GM12878 (cell line): ENCODE data around the gene NT5DC4. TPM values are rescaled to one million over a fixed set of nuclear protein-coding genes. Genes with fewer than 3 reads are reported as not detected.

ENCODE experiments used
- ATAC-seq: fragments of 200-7000 bp; cut with Tn5 transposase; 3 replicates; pipeline ENCODE4 v1.9.1; 2020; ENCODE audit warnings: mild to moderate bottlenecking, moderate library complexity
- BruUV-seq: library from RNA; stranded (reverse); fragments of 400-500 nt; replicated peaks from 2 replicates; lab custom pipeline; 2021; lab: Mats Ljungman, UMichigan
- CTCF ChIA-PET: fragments of 300-600 bp; sonication (Branson Sonifier 250); formaldehyde crosslinking; extraction: SDS; loops from one replicate; lab custom pipeline; 2021; ENCODE audit warnings: inconsistent platforms; lab: Yijun Ruan, JAX
- POLR2A ChIA-PET: fragments of 350-600 bp; formaldehyde crosslinking; extraction: SDS; loops from one replicate; lab custom pipeline; 2021; ENCODE audit warnings: inconsistent platforms; lab: Charles Lee
- RAD21 ChIA-PET: fragments of 300-600 bp; sonication (Branson Sonifier 250); formaldehyde crosslinking; loops from one replicate; lab custom pipeline; 2023; ENCODE audit warnings: antibody characterized with exemption; ENCODE audit not compliant: unreplicated experiment; lab: Charles Lee
- SMC1A ChIA-PET: fragments of 300-600 bp; sonication (Branson Sonifier 250); formaldehyde crosslinking; loops from one replicate; lab custom pipeline; 2023; ENCODE audit not compliant: unreplicated experiment, uncharacterized antibody; lab: Charles Lee
- DNase-seq: peaks from one replicate; pipeline ENCODE4 v3.0.0-alpha.2; 2011; ENCODE audit warnings: low read depth, low spot score
- FAIRE-seq: peaks from 3 replicates; lab custom pipeline; 2011; peaks lifted over from hg19 to GRCh38; lab: Jason Lieb, UNC
- H2AFZ ChIP-seq: 2 replicates; pipeline ENCODE4 v1.6.0; 2011; ENCODE audit warnings: low read depth, low read length, control low read depth; ENCODE audit not compliant: control insufficient read depth
- H3K27ac ChIP-seq: 2 replicates; pipeline ENCODE4 v1.5.1; 2011; ENCODE audit warnings: control low read depth; ENCODE audit not compliant: control insufficient read depth, insufficient read depth
- H3K27me3 ChIP-seq, 2 experiments: replicated peaks in 1 of 2; 2 replicates each; pipeline versions ENCODE4 v1.6.0 to v1.6.1; 2011; ENCODE audit warnings: low read length in 1 of 2; ENCODE audit not compliant: control insufficient read depth in 2 of 2, insufficient read depth in 2 of 2
- H3K36me3 ChIP-seq, 2 experiments: 2 replicates each; pipeline ENCODE4 v1.5.1; 2011; ENCODE audit warnings: low read length in 1 of 2; ENCODE audit not compliant: control insufficient read depth in 2 of 2, insufficient read depth in 2 of 2
- H3K4me1 ChIP-seq: 2 replicates; pipeline ENCODE4 v1.6.1; 2011; ENCODE audit warnings: mild to moderate bottlenecking, low read length, moderate library complexity, mixed read lengths; ENCODE audit not compliant: control insufficient read depth, insufficient read depth
- H3K4me2 ChIP-seq: 2 replicates; pipeline ENCODE4 v1.6.0; 2011; ENCODE audit warnings: control low read depth; ENCODE audit not compliant: control insufficient read depth, insufficient read depth
- H3K4me3 ChIP-seq: fragments of 200-600 bp; sonication (generic); 2 replicates; pipeline ENCODE4 v1.5.1; 2016
- H3K79me2 ChIP-seq: 2 replicates; pipeline ENCODE4 v1.6.0; 2011; ENCODE audit warnings: low read length; ENCODE audit not compliant: control insufficient read depth, insufficient read depth
- H3K9ac ChIP-seq: 2 replicates; pipeline ENCODE4 v1.8.0; 2011; ENCODE audit warnings: low read length, control low read depth, mixed read lengths; ENCODE audit not compliant: control insufficient read depth, insufficient read depth
- H3K9me3 ChIP-seq: replicated peaks from 3 replicates; pipeline ENCODE4 v1.5.1; 2011; ENCODE audit warnings: mild to moderate bottlenecking, low read length; ENCODE audit not compliant: control insufficient read depth, insufficient read depth
- H4K20me1 ChIP-seq: 2 replicates; pipeline ENCODE4 v1.6.0; 2011; ENCODE audit not compliant: control insufficient read depth, insufficient read depth
- ATF7 ChIP-seq: fragments of 450-650 bp; IDR thresholded peaks from 2 replicates; pipeline ENCODE4 v1.6.1; 2016; ENCODE audit warnings: low read depth, mild to moderate bottlenecking
- CBFB ChIP-seq: IDR thresholded peaks from 2 replicates; pipeline ENCODE4 v1.6.1; 2016; ENCODE audit warnings: antibody characterized with exemption, low read depth
- CHD4 ChIP-seq: fragments of 200-600 bp; sonication (generic); IDR thresholded peaks from 2 replicates; pipeline ENCODE4 v1.6.1; 2016; ENCODE audit warnings: mild to moderate bottlenecking
- CREM ChIP-seq: IDR thresholded peaks from 2 replicates; pipeline ENCODE4 v1.6.1; 2014; ENCODE audit warnings: antibody characterized with exemption, low read depth
- DPF2 ChIP-seq: fragments of 450-650 bp; IDR thresholded peaks from 2 replicates; pipeline ENCODE4 v1.6.1; 2017; ENCODE audit warnings: mild to moderate bottlenecking
- FOXM1 ChIP-seq: IDR thresholded peaks from 2 replicates; pipeline ENCODE4 v1.6.1; 2012; ENCODE audit warnings: low read depth, mild to moderate bottlenecking, inconsistent platforms, low read length, moderate library complexity
- GATAD2B ChIP-seq: fragments of 450-650 bp; conservative IDR thresholded peaks from 2 replicates; pipeline ENCODE4 v1.6.1; 2017; ENCODE audit warnings: low read depth, mild to moderate bottlenecking, moderate library complexity
- MTA3 ChIP-seq: IDR thresholded peaks from 2 replicates; pipeline ENCODE4 v1.6.1; 2012; ENCODE audit warnings: low read length, inconsistent platforms, borderline replicate concordance
- MYB ChIP-seq: fragments of 150-350 bp; IDR thresholded peaks from 2 replicates; pipeline ENCODE4 v1.6.1; 2014; ENCODE audit warnings: mild to moderate bottlenecking, low read depth, low read length, borderline replicate concordance
- PML ChIP-seq: IDR thresholded peaks from 2 replicates; pipeline ENCODE4 v1.6.1; 2012; ENCODE audit warnings: low read length, inconsistent platforms
- RB1 ChIP-seq: fragments of 450-650 bp; formaldehyde crosslinking; IDR thresholded peaks from 2 replicates; pipeline ENCODE4 v1.6.1; 2017; ENCODE audit warnings: mild to moderate bottlenecking, borderline replicate concordance
- SMAD1 ChIP-seq: fragments of 450-650 bp; IDR thresholded peaks from 2 replicates; pipeline ENCODE4 v1.6.1; 2018; ENCODE audit warnings: mild to moderate bottlenecking, low read depth; ENCODE audit not compliant: partially characterized antibody
- SMAD5 ChIP-seq: IDR thresholded peaks from 2 replicates; pipeline ENCODE4 v1.6.1; 2016; ENCODE audit warnings: antibody characterized with exemption, low read depth
- SP1 ChIP-seq: IDR thresholded peaks from one replicate; pipeline ENCODE4 v1.6.1; 2011; ENCODE audit warnings: low read depth, low read length
- ZNF274 ChIP-seq: IDR thresholded peaks from one replicate; pipeline ENCODE4 v1.8.0; 2011; ENCODE audit not compliant: insufficient read length, insufficient read depth
- ZNF622 ChIP-seq: fragments of 450-650 bp; IDR thresholded peaks from 2 replicates; pipeline ENCODE4 v1.6.1; 2017; ENCODE audit warnings: mild to moderate bottlenecking, inconsistent platforms
- WGBS: methylation state at CpG from one replicate; pipeline ENCODE4 v1.1.6; 2016; ENCODE audit warnings: low lambda C conversion rate; ENCODE audit not compliant: insufficient replicate concordance, insufficient coverage; ENCODE audit errors: missing lambda C conversion rate; 5-methylcytosine and 5-hydroxymethylcytosine counted together
- in situ Hi-C: fragments of 300-500 bp; cut with MboI; formaldehyde crosslinking; loops from 9 replicates; pipeline ENCODE4 v1.14.3; 2018; ENCODE audit warnings: mixed read lengths
- intact Hi-C: fragments of 100-400 bp; cut with micrococcal nuclease; formaldehyde crosslinking; loops from one replicate; pipeline ENCODE4 v1.14.2; 2022; ENCODE audit not compliant: unreplicated experiment
- polyA plus RNA-seq, 11 experiments: library from polyadenylated mRNA; depleted of rRNA in 4 of 11; unstranded in 6 of 11; stranded (reverse) in 5 of 11; fragments of >200 nt; fragmentation: Nextera tagmentation in 4 of 11; fragmentation: Illumina TruSeq in 1 of 11; extraction: Ambion mirVana in 4 of 11; extraction: Trizol in 1 of 11; gene quantifications; 1 replicate in 1 of 11; 2 replicates in 10 of 11; pipeline versions ENCODE4 v1.2.1 to v1.2.3, GENCODE V29; 2011 to 2016; ENCODE audit warnings: inconsistent platforms in 2 of 11, missing spikeins in 2 of 11, low read depth in 1 of 11
- total RNA-seq, 4 experiments: library from RNA; depleted of rRNA in 3 of 4; stranded (reverse); fragments of >200 nt in 3 of 4; fragmentation: Illumina TruSeq in 1 of 4; extraction: Trizol in 1 of 4; gene quantifications; 2 replicates each; pipeline versions ENCODE4 v1.2.1 to v1.2.3, GENCODE V29; 2013 to 2021
- TF ChIP-seq, protein P1 (sequence below): IDR thresholded peaks from 2 replicates; pipeline ENCODE4 v1.6.1; 2011; ENCODE audit warnings: mild to moderate bottlenecking, low read depth, low read length, moderate library complexity; ENCODE audit not compliant: insufficient replicate concordance
- TF ChIP-seq, protein P2 (sequence below): fragments of 450-650 bp; IDR thresholded peaks from 2 replicates; pipeline ENCODE4 v1.6.1; 2016; ENCODE audit warnings: mild to moderate bottlenecking
- TF ChIP-seq, protein P3 (sequence below): fragments of 450-650 bp; conservative IDR thresholded peaks from 2 replicates; pipeline ENCODE4 v1.6.1; 2017; ENCODE audit warnings: mild to moderate bottlenecking, moderate library complexity

Gene NT5DC4
- total and polyA plus RNA-seq, 10 of the 15 experiments (the other 5 are each of a cell fraction or from before 2014, with no cell fraction given), result 0.04 to 2.6 (median 0.32) TPM; not detected in 2

DNA sequence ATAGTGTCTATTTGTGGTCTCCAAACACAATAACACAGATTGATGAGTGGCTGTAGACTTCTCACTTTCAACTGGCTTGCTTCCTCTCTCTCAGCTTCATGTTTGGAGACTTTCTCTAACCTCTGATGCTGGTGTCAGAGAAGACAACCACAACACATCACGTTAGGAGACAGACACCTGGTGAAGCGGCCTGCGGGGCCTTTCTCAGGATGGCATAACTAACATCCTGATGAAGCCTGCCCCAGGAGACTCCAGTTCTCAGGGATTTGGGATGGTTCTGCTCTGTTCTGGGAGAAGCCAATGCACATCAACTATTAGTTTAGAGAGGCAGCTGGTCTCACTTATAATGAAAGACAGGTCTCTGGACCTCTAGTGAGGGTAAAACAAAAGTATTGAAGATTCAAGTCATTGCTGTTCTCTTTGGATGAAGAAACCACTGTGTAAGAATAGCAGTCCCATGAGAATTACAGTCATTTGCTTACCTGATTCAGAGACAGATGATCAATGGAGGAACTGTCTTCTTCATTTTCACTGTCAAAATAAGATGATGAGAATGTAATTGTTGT is 61.5 kb downstream of the NT5DC4 start (continued):
- TF ChIP-seq GATAD2B (peak; percentile 64; the same call in 1 of the 2 replicates), RB1 (0 out of 2 replicates have a peak, but pooled peaks have one; percentile 12), PML (peak; percentile 31; the same call in 1 of the 2 replicates), ZNF274 (no peak), CREM (peak; percentile 28; the same call in 1 of the 2 replicates), ZNF622 (no peak), MTA3 (0 out of 2 replicates have a peak, but pooled peaks have one; percentile 39)
- TF ChIP-seq, protein P1, sequence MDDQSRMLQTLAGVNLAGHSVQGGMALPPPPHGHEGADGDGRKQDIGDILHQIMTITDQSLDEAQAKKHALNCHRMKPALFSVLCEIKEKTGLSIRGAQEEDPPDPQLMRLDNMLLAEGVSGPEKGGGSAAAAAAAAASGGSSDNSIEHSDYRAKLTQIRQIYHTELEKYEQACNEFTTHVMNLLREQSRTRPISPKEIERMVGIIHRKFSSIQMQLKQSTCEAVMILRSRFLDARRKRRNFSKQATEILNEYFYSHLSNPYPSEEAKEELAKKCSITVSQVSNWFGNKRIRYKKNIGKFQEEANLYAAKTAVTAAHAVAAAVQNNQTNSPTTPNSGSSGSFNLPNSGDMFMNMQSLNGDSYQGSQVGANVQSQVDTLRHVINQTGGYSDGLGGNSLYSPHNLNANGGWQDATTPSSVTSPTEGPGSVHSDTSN, result peak; percentile 39

DNA sequence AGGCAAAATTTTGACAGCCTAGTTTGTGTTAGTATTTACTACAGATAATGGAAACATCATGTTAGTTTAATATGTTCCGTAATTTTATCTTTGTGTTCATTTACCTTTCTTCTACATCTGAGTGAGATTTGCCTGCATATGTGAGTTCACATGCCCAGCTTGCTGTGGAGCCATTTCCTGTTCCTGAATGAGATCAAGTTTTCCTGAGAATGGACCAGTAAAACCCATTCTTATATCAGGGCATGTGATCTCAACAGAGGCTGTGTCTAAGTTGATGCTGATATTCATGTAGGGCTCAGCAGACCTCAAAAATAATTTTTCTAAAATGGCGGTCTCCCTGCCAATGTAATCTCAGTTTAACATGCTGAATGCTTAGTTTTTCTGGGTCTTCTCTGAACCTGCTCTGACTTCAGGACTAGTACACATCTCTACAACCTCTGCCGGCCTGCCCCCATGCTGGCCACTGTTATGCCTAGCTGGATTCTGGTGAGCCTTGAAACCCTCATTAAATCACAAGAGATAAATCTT is 62.4 kb downstream of the NT5DC4 start:
- in situ Hi-C loops (no loop called here), intact Hi-C loops (loop anchor here (2.0 kb wide), 2 partner anchors 22 to 32 kb away; no protein-coding TSS in a partner anchor)
- Histone ChIP-seq H3K36me3 (no peaks in the 10 kb centered on the region), H4K20me1 (no peaks in the 10 kb centered on the region), H2AFZ (peak overlapping the region; percentile 32; the same call in 1 of the 2 replicates), H3K27me3 (no peaks in the 10 kb centered on the region), H3K4me1 (peaks cover 23% of the 10 kb centered on the region), H3K4me2 (0 out of 2 replicates have a peak overlapping the region, but pooled peaks have one; percentile 33), H3K4me3 (no peak overlapping the region), H3K9me3 (no peaks in the 10 kb centered on the region), H3K9ac (no peak overlapping the region), H3K27ac (peak overlapping the region; percentile 62), H3K79me2 (no peaks in the 10 kb centered on the region)
- ChIA-PET CTCF (interaction anchor here (1.0 to 4.8 kb wide), 11 partner anchors 10 to 158 kb away, joined by 3 to 17 read pairs (median 5); no protein-coding TSS in a partner anchor), SMC1A (interaction anchor here (0.7 to 6.3 kb wide), 20 partner anchors 11 to 159 kb away, joined by 3 to 57 read pairs (median 7); partner anchors contain the start of gene IL1B), POLR2A (interaction anchor here (0.9 to 2.3 kb wide), 6 partner anchors 13 to 34 kb away, joined by 3 to 9 read pairs (median 4); no protein-coding TSS in a partner anchor), RAD21 (interaction anchor here (0.6 to 5.0 kb wide), 12 partner anchors 10 to 158 kb away, joined by 3 to 36 read pairs (median 5); no protein-coding TSS in a partner anchor)
- ATAC-seq, result no peak
- WGBS, result 31% methylated on average over 3 of the region's 3 CpGs
- no TSS peak for BruUV-seq
- no peak for FAIRE-seq
- DNase-seq, result no peak
- TF ChIP-seq, protein P2, sequence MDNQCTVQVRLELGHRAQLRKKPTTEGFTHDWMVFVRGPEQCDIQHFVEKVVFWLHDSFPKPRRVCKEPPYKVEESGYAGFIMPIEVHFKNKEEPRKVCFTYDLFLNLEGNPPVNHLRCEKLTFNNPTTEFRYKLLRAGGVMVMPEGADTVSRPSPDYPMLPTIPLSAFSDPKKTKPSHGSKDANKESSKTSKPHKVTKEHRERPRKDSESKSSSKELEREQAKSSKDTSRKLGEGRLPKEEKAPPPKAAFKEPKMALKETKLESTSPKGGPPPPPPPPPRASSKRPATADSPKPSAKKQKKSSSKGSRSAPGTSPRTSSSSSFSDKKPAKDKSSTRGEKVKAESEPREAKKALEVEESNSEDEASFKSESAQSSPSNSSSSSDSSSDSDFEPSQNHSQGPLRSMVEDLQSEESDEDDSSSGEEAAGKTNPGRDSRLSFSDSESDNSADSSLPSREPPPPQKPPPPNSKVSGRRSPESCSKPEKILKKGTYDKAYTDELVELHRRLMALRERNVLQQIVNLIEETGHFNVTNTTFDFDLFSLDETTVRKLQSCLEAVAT, result no peak
- TF ChIP-seq ATF7, result no peak
- TF ChIP-seq, protein P3, sequence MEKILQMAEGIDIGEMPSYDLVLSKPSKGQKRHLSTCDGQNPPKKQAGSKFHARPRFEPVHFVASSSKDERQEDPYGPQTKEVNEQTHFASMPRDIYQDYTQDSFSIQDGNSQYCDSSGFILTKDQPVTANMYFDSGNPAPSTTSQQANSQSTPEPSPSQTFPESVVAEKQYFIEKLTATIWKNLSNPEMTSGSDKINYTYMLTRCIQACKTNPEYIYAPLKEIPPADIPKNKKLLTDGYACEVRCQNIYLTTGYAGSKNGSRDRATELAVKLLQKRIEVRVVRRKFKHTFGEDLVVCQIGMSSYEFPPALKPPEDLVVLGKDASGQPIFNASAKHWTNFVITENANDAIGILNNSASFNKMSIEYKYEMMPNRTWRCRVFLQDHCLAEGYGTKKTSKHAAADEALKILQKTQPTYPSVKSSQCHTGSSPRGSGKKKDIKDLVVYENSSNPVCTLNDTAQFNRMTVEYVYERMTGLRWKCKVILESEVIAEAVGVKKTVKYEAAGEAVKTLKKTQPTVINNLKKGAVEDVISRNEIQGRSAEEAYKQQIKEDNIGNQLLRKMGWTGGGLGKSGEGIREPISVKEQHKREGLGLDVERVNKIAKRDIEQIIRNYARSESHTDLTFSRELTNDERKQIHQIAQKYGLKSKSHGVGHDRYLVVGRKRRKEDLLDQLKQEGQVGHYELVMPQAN, result no peak
- no peak for TF ChIP-seq CHD4
- no peak for TF ChIP-seq SP1
- no peak for TF ChIP-seq MYB
- no peak for TF ChIP-seq SMAD1
- TF ChIP-seq SMAD5, result no peak
- TF ChIP-seq CBFB, result no peak
- TF ChIP-seq DPF2, result no peak
- no peak for TF ChIP-seq FOXM1
